Measurements from ENCODE around the gene IRF6. TPM values are rescaled to one million over a fixed set of nuclear protein-coding genes. Genes with fewer than 3 reads are reported as not detected.

IRF6 gene
- total and polyA plus RNA-seq, 2 of the 8 experiments (the other 6 are each of a cell fraction or from before 2014, with no cell fraction given) = 9.6 to 13.4 TPM

DNA sequence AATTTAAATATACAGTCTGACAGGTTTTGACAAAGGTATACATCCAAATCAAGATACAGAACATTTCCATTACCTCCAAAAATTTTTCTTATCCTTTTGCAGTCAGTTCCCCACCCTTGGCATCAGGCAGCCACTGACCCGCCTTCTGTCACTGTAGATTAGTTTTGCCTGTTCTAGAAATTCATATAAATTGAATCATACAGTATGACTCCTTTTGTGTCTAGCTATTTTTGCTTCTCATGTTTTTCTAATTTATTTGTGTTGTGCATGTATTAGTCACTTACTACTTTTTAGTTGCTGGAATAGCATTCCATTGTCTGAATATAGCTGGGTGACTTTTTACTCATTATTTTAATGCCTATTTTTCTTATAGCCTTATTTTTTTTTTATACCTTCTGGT lies 25.7 kb upstream of the IRF6 start (continued):
- TF ChIP-seq, protein P1, sequence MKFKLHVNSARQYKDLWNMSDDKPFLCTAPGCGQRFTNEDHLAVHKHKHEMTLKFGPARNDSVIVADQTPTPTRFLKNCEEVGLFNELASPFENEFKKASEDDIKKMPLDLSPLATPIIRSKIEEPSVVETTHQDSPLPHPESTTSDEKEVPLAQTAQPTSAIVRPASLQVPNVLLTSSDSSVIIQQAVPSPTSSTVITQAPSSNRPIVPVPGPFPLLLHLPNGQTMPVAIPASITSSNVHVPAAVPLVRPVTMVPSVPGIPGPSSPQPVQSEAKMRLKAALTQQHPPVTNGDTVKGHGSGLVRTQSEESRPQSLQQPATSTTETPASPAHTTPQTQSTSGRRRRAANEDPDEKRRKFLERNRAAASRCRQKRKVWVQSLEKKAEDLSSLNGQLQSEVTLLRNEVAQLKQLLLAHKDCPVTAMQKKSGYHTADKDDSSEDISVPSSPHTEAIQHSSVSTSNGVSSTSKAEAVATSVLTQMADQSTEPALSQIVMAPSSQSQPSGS (IDR thresholded peaks at IDR 0.05; ENCODE audit: low read length) = no peak

Data from H1 (cell line).